Liver (tissue), 3 donors: ENCODE results near the gene KDM4D.
"Not testable (repeated sequence)": the region's sequence is repeated elsewhere in the genome, so short reads cannot be mapped to it uniquely, and the experiment has no call there.

ENCODE experiments used
- FOXA1 ChIP-seq: IDR thresholded peaks from 2 replicates; pipeline ENCODE4 v1.6.1; 2016; ENCODE audit warnings: antibody characterized with exemption
- JUND ChIP-seq, 2 donors: IDR thresholded peaks; 2 replicates each; pipeline ENCODE4 v1.6.1; 2016; ENCODE audit warnings: antibody characterized with exemption in 2 of 2
- RAD21 ChIP-seq, 2 donors: IDR thresholded peaks; 2 replicates each; pipeline ENCODE4 v1.6.1; 2016; ENCODE audit warnings: antibody characterized with exemption in 2 of 2, mild to moderate bottlenecking in 2 of 2
- RXRA ChIP-seq, 2 donors: IDR thresholded peaks; 2 replicates each; pipeline ENCODE4 v1.6.1; 2017 to 2018; ENCODE audit warnings: antibody characterized with exemption in 2 of 2, mild to moderate bottlenecking in 1 of 2
- YY1 ChIP-seq: IDR thresholded peaks from 2 replicates; pipeline ENCODE4 v1.6.1; 2016; ENCODE audit warnings: antibody characterized with exemption, mild to moderate bottlenecking
- TF ChIP-seq, protein P1 (sequence below): fragments of 150-350 bp; IDR thresholded peaks from 2 replicates; pipeline ENCODE4 v1.5.1; 2017; ENCODE audit warnings: improper control_type of control experiment, low read depth, low read length; ENCODE audit not compliant: missing input control
- TF ChIP-seq, protein P2 (sequence below): IDR thresholded peaks from 2 replicates; pipeline ENCODE4 v1.6.1; 2016; ENCODE audit warnings: antibody characterized with exemption, mild to moderate bottlenecking
- TF ChIP-seq, protein P3 (sequence below): IDR thresholded peaks from 2 replicates; pipeline ENCODE4 v1.6.1; 2016; ENCODE audit warnings: antibody characterized with exemption
- donor health status: healthy.
- donor health status: healthy.

DNA sequence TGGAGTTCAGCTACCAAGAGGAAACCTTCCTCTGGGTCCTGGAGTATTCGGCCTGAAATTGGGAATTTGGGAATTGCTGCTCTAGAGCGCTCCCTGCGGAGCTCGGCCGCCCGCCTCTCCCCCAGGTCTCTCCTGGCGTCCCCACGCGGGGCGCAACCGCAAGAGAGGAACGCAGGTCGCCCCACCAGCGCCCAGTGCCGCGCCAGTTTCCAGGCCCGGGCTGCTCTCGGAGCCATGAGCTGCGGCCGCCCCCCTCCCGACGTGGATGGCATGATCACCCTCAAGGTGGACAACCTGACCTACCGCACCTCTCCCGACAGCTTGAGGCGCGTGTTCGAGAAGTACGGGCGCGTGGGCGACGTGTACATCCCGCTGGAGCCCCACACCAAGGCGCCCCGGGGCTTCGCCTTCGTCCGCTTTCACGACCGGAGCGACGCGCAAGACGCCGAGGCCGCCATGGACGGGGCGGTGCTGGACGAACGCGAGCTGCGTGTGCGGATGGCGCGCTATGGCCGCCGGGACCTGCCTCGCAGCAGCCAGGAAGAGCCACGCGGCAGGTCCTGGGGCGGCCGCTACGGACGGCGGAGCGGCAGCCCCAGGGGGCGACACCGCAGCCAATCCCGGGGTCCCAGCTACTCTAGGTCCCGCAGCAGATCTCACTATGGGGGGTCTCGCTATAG is 64.0 kb downstream of the KDM4D start:
- TF ChIP-seq RAD21 (IDR thresholded peaks at IDR 0.05); YY1; RXRA (IDR thresholded peaks at IDR 0.05); FOXA1; JUND (IDR thresholded peaks at IDR 0.05): not testable (repeated sequence)
- TF ChIP-seq, protein P1, sequence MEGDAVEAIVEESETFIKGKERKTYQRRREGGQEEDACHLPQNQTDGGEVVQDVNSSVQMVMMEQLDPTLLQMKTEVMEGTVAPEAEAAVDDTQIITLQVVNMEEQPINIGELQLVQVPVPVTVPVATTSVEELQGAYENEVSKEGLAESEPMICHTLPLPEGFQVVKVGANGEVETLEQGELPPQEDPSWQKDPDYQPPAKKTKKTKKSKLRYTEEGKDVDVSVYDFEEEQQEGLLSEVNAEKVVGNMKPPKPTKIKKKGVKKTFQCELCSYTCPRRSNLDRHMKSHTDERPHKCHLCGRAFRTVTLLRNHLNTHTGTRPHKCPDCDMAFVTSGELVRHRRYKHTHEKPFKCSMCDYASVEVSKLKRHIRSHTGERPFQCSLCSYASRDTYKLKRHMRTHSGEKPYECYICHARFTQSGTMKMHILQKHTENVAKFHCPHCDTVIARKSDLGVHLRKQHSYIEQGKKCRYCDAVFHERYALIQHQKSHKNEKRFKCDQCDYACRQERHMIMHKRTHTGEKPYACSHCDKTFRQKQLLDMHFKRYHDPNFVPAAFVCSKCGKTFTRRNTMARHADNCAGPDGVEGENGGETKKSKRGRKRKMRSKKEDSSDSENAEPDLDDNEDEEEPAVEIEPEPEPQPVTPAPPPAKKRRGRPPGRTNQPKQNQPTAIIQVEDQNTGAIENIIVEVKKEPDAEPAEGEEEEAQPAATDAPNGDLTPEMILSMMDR = not testable (repeated sequence)
- TF ChIP-seq, protein P2, sequence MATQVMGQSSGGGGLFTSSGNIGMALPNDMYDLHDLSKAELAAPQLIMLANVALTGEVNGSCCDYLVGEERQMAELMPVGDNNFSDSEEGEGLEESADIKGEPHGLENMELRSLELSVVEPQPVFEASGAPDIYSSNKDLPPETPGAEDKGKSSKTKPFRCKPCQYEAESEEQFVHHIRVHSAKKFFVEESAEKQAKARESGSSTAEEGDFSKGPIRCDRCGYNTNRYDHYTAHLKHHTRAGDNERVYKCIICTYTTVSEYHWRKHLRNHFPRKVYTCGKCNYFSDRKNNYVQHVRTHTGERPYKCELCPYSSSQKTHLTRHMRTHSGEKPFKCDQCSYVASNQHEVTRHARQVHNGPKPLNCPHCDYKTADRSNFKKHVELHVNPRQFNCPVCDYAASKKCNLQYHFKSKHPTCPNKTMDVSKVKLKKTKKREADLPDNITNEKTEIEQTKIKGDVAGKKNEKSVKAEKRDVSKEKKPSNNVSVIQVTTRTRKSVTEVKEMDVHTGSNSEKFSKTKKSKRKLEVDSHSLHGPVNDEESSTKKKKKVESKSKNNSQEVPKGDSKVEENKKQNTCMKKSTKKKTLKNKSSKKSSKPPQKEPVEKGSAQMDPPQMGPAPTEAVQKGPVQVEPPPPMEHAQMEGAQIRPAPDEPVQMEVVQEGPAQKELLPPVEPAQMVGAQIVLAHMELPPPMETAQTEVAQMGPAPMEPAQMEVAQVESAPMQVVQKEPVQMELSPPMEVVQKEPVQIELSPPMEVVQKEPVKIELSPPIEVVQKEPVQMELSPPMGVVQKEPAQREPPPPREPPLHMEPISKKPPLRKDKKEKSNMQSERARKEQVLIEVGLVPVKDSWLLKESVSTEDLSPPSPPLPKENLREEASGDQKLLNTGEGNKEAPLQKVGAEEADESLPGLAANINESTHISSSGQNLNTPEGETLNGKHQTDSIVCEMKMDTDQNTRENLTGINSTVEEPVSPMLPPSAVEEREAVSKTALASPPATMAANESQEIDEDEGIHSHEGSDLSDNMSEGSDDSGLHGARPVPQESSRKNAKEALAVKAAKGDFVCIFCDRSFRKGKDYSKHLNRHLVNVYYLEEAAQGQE = not testable (repeated sequence)
- TF ChIP-seq, protein P3, sequence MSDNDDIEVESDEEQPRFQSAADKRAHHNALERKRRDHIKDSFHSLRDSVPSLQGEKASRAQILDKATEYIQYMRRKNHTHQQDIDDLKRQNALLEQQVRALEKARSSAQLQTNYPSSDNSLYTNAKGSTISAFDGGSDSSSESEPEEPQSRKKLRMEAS = not testable (repeated sequence)
